Activated T-helper 1 cell treated with anti-CD3 and anti-CD28 coated beads, Interleukin-12 subunit alpha, Interleukin-12 subunit beta, Interleukin-2, Interleukin-4 antibody, amounts not matched to agents 30 ng/mL and 10 ng/mL and 1 ng/mL, durations not matched to agents 14 hours and 24 hours and 36 hours (primary cell): ENCODE measurements around the gene ZNF516. TPM values are rescaled to one million over a fixed set of nuclear protein-coding genes. Genes with fewer than 3 reads are reported as not detected.

Experiments used
- DNase-seq: peaks from one replicate; pipeline ENCODE4 v3.0.0; 2021; ENCODE audit warnings: low spot score
- H3K27ac Mint-ChIP-seq: one replicate; pipeline ENCODE4 v1.8.0; 2021; ENCODE audit warnings: mild to moderate bottlenecking, mixed read lengths
- H3K27me3 Mint-ChIP-seq: one replicate; pipeline ENCODE4 v1.8.0; 2022; ENCODE audit warnings: mild to moderate bottlenecking, moderate library complexity, mixed read lengths; ENCODE audit not compliant: insufficient read depth
- H3K36me3 Mint-ChIP-seq: one replicate; pipeline ENCODE4 v1.8.0; 2021; ENCODE audit warnings: low read depth, mixed read lengths
- H3K4me1 Mint-ChIP-seq: one replicate; pipeline ENCODE4 v1.8.0; 2021; ENCODE audit warnings: low read depth, mixed read lengths
- H3K4me3 Mint-ChIP-seq: one replicate; pipeline ENCODE4 v1.8.0; 2021; ENCODE audit warnings: mild to moderate bottlenecking, moderate library complexity, mixed read lengths
- H3K9me3 Mint-ChIP-seq: one replicate; pipeline ENCODE4 v1.8.0; 2021; ENCODE audit warnings: mixed read lengths
- intact Hi-C: fragments of 100-400 bp; cut with micrococcal nuclease; formaldehyde crosslinking; loops from one replicate; pipeline ENCODE4 v1.15.1; 2024
- total RNA-seq: library from RNA; stranded (reverse); gene quantifications from 2 replicates; pipeline ENCODE4 v1.2.3, GENCODE V29; 2022

The ZNF516 gene
- total RNA-seq, 1 donor from 2014 or later = 2.0 TPM

- Mint-ChIP-seq H3K36me3 (no peaks in the 10 kb centered on the region), H3K27me3 (no peaks in the 10 kb centered on the region), H3K4me3 (peak overlapping the region; percentile 7), H3K9me3 (no peaks in the 10 kb centered on the region), H3K4me1 (peaks cover 9% of the 10 kb centered on the region), H3K27ac (no peak overlapping the region)
- intact Hi-C loops = no loop called here
- no peak for DNase-seq
These were observed 27.5 kb downstream of the ZNF516 start for GRCh38 chr18:76467371-76468190.

DNA sequence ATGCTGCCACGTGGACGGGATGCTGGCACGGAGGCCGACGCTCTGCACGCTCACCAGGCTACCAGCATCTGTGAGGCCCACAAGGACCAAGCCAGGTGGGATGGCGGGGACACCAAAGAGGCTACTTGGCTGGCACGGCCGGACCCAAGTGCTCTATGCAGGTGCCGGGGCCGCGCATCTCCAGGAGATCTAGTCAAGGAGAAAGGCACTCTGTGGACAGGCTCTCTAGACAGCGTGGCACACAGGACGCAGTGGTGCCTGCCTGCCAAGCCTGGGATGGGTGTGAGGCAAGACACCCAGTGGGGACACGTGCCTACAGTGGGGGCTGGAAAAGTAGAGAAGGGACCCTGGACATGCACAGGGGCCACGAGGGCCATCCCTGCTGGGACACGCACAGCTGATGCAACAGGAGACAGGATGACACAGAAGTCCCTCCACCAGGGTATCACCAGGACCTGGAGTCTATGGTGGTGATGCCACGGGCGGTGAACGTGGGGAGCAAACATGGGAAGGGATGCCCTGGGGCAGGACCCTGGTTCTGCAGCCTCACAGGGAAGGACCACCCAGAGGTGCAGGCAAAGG, 28.5 kb downstream of the ZNF516 start:
- no peak overlapping the region for H3K4me3 Mint-ChIP-seq
- no peaks in the 10 kb centered on the region for H3K9me3 Mint-ChIP-seq
- DNase-seq = no peak
- H3K36me3 Mint-ChIP-seq = no peaks in the 10 kb centered on the region
- H3K27ac Mint-ChIP-seq = no peak overlapping the region
- peaks cover 9% of the 10 kb centered on the region for H3K4me1 Mint-ChIP-seq
- intact Hi-C loops = no loop called here
- no peaks in the 10 kb centered on the region for H3K27me3 Mint-ChIP-seq

DNA sequence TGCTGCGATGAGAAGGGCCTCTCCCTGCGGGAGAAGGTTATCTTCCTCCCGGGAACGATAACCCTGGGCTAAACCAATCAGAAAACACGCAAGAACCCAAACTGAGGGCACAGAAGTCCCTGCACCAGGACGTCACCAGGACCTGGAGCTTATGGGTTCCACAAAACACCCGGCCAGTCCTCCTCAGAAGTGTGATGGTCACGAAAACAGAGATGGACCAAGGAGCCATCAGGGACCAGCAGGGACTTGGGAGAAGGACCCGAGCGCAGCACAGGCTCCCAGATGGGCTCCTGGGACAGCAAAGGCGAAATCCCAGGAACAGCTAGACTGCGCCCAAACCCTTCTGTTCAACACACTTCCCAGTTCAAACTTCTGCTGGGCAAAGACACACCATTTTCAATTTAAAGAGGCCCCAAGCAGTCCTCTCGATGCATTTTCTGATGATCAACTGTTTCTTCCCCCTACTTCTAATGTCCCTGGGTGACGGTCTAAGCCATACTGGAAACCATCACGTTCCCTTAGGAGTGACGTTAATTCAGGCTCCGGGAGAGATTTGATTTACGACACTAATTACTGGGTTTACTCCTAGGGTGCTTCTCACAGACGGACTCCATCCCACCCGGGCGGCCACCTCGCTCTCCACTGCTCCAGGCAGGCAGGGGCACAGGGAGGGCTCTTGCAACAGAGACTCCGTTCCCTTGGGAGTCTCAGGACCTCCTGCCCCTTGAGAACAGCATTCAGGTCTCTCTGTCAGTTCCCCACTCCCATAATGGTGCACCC, 29.2 kb downstream of the ZNF516 start:
- no peaks in the 10 kb centered on the region for H3K9me3 Mint-ChIP-seq
- H3K4me1 Mint-ChIP-seq = peaks cover 9% of the 10 kb centered on the region
- DNase-seq = no peak
- no peaks in the 10 kb centered on the region for H3K36me3 Mint-ChIP-seq
- H3K27ac Mint-ChIP-seq = no peak overlapping the region
- intact Hi-C loops = no loop called here
- no peaks in the 10 kb centered on the region for H3K27me3 Mint-ChIP-seq
- no peak overlapping the region for H3K4me3 Mint-ChIP-seq

- Mint-ChIP-seq H3K9me3 (no peaks in the 10 kb centered on the region), H3K27me3 (no peaks in the 10 kb centered on the region), H3K27ac (no peak overlapping the region), H3K36me3 (no peaks in the 10 kb centered on the region), H3K4me1 (peaks cover 9% of the 10 kb centered on the region), H3K4me3 (no peak overlapping the region)
- intact Hi-C loops = no loop called here
- no peak for DNase-seq
These were observed 30.5 kb downstream of the ZNF516 start for GRCh38 chr18:76464281-76465259.

DNA sequence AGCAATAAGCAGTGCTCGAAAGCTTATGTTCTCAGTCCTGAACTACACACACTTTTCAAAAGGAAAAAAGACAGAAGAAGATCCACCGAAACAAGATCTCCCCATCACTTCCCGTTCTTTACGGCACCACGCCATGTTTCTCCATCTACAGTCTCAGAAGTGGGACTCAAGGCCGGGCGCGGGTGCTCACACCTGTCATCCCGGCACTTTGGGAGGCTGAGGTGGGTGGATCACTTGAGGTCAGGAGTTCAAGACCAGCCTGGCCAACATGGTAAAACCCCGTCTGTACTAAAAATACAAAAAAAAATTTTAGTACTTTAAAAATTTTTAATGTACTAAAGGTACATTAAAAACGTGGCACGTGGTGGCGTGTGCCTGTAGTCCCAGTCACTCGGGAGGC, 31.2 kb downstream of the ZNF516 start:
- peaks cover 9% of the 10 kb centered on the region for H3K4me1 Mint-ChIP-seq
- no peak overlapping the region for H3K27ac Mint-ChIP-seq
- H3K36me3 Mint-ChIP-seq = no peaks in the 10 kb centered on the region
- no peaks in the 10 kb centered on the region for H3K27me3 Mint-ChIP-seq
- H3K9me3 Mint-ChIP-seq = no peaks in the 10 kb centered on the region
- intact Hi-C loops = no loop called here
- no peak for DNase-seq
- no peak overlapping the region for H3K4me3 Mint-ChIP-seq

DNA sequence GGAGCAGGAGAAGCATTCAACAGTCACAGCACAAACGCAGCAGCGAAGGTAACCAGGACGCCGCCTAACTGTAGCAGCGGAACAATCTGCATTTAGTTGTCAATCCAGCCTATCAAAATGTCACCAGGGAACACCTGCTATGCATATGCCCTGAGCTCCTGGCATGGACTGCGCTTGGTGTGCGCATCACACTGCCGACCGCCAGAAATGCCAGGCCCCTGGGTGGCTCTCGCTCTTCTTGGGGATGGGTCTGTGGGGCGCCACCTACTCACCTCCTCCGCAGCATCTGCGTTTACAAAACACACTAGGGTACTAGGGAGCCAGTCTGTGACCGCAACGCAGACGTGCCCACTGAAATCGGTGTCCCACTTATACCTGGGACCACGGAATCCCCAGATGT, 31.7 kb downstream of the ZNF516 start:
- H3K4me1 Mint-ChIP-seq = peaks cover 9% of the 10 kb centered on the region
- DNase-seq = no peak
- no peaks in the 10 kb centered on the region for H3K9me3 Mint-ChIP-seq
- no peak overlapping the region for H3K4me3 Mint-ChIP-seq
- no peaks in the 10 kb centered on the region for H3K27me3 Mint-ChIP-seq
- intact Hi-C loops = no loop called here
- no peaks in the 10 kb centered on the region for H3K36me3 Mint-ChIP-seq
- no peak overlapping the region for H3K27ac Mint-ChIP-seq

- H3K36me3 Mint-ChIP-seq = no peaks in the 10 kb centered on the region
- H3K9me3 Mint-ChIP-seq = no peaks in the 10 kb centered on the region
- no peak overlapping the region for H3K4me3 Mint-ChIP-seq
- peaks cover under 1% of the 10 kb centered on the region for H3K4me1 Mint-ChIP-seq
- no peak overlapping the region for H3K27ac Mint-ChIP-seq
- no peak for DNase-seq
- intact Hi-C loops = no loop called here
- H3K27me3 Mint-ChIP-seq = no peaks in the 10 kb centered on the region
These were observed 32.7 kb downstream of the ZNF516 start for GRCh38 chr18:76462326-76462694.

DNA sequence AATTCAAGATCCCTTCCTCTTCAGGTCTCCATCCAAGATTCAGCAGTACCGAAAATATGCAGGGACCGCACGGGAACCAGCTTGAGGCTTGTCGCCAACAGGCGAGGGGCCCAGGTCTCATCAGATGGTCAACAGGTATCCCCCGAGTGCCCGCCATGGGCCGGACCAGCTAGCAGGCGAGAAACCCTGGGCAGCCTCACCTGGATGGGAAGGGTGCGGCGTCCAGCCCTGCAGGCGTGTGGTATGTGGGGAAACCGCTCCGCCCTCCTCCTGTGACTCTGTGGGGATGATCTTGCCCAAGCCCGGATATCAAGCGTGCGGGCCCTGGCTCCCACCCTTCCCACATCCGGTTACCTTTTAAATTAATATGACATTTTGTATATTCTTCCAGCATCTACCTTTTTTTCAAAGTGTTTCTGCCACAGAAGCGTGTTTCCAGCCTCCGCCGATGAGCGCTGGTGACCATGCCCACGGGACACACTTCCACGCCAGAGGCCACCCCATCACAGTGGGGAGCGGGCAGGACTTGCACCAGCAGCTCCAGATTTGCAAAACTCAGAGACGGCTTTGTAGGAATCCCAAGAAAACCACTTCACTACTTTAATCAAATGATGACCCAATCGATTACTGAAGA, 33.2 kb downstream of the ZNF516 start:
- intact Hi-C loops = no loop called here
- H3K27ac Mint-ChIP-seq = no peak overlapping the region

GRCh38 chr18:76461148-76461547, 33.9 kb downstream of the ZNF516 start:
- Mint-ChIP-seq H3K36me3 (no peaks in the 10 kb centered on the region), H3K9me3 (no peaks in the 10 kb centered on the region), H3K27ac (no peak overlapping the region), H3K4me3 (no peak overlapping the region), H3K27me3 (no peaks in the 10 kb centered on the region), H3K4me1 (no peaks in the 10 kb centered on the region)
- DNase-seq = no peak
- intact Hi-C loops = no loop called here

More for the DNA sequence above, 33.2 kb downstream of the ZNF516 start:
- DNase-seq = no peak
- Mint-ChIP-seq H3K9me3 (no peaks in the 10 kb centered on the region), H3K4me1 (no peaks in the 10 kb centered on the region), H3K36me3 (no peaks in the 10 kb centered on the region), H3K4me3 (no peak overlapping the region), H3K27me3 (no peaks in the 10 kb centered on the region)

- Mint-ChIP-seq H3K27ac (no peak overlapping the region), H3K36me3 (no peaks in the 10 kb centered on the region), H3K27me3 (no peaks in the 10 kb centered on the region), H3K4me1 (no peaks in the 10 kb centered on the region), H3K9me3 (no peaks in the 10 kb centered on the region), H3K4me3 (no peak overlapping the region)
- no peak for DNase-seq
- intact Hi-C loops = no loop called here
These were observed 34.6 kb downstream of the ZNF516 start for GRCh38 chr18:76460482-76460881.

DNA sequence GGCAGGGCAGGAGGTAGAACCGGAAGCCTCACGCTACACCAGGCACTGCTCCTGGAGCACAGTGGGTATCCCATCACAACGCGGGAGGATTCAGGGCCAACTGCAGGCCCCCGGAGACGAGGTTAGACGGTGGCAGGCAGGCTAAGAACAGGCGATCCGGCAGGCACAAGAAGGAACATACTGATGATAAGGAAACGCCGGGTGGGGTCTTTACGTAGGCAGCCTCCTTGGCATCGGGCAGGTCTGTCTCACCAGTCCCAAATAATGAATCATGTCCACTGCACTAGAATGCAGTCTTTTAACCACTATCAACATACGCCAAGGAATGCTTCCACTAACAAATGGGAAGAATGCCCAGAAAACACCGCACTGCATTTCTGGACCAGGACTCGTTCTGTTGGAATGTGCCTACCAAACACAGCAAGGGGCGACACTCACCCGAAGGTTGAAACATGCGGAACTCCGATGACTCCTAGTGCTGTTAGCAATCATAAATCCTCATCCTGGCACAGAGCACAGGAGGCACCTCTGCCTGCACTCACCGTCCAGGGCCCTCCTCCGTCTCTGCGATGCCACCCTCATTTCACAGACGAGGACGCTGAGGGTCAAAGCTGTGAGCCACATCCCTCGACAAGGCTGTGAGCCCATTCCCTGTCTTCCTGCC, 35.2 kb downstream of the ZNF516 start:
- no peak for DNase-seq
- no peaks in the 10 kb centered on the region for H3K36me3 Mint-ChIP-seq
- no peak overlapping the region for H3K4me3 Mint-ChIP-seq
- no peak overlapping the region for H3K27ac Mint-ChIP-seq
- H3K4me1 Mint-ChIP-seq = no peaks in the 10 kb centered on the region
- H3K27me3 Mint-ChIP-seq = no peaks in the 10 kb centered on the region
- intact Hi-C loops = no loop called here
- H3K9me3 Mint-ChIP-seq = no peaks in the 10 kb centered on the region

GRCh38 chr18:76459312-76459686, 35.7 kb downstream of the ZNF516 start:
- no peaks in the 10 kb centered on the region for H3K36me3 Mint-ChIP-seq
- H3K4me1 Mint-ChIP-seq = no peaks in the 10 kb centered on the region
- H3K9me3 Mint-ChIP-seq = no peaks in the 10 kb centered on the region
- no peak overlapping the region for H3K4me3 Mint-ChIP-seq
- no peak for DNase-seq
- H3K27me3 Mint-ChIP-seq = no peaks in the 10 kb centered on the region
- H3K27ac Mint-ChIP-seq = no peak overlapping the region
- intact Hi-C loops = no loop called here
